Vagina (tissue), 2 donors: ENCODE results near the gene RASSF8.

Source experiments
- POLR2A ChIP-seq, 2 donors: fragments of 450-650 bp; IDR thresholded peaks; one replicate each; pipeline ENCODE4 v1.6.1; 2017; ENCODE audit warnings: antibody characterized with exemption in 2 of 2, mild to moderate bottlenecking in 2 of 2, moderate library complexity in 2 of 2
- POLR2AphosphoS5 ChIP-seq, 2 donors: sonication (generic); formaldehyde crosslinking; IDR thresholded peaks; one replicate each; pipeline ENCODE4 v1.9.0; 2017; ENCODE audit warnings: antibody characterized with exemption in 2 of 2, mild to moderate bottlenecking in 2 of 2, low read depth in 1 of 2; ENCODE audit not compliant: insufficient read depth in 1 of 2
- TF ChIP-seq, protein P1 (sequence below), 3 experiments: fragments of 450-650 bp in 2 of 3; fragments of 200-600 bp in 1 of 3; sonication (generic) in 1 of 3; IDR thresholded peaks; one replicate each; pipeline ENCODE4 v1.5.1; 2017 to 2019; ENCODE audit warnings: antibody characterized with exemption in 3 of 3, mild to moderate bottlenecking in 2 of 3, moderate library complexity in 2 of 3

DNA sequence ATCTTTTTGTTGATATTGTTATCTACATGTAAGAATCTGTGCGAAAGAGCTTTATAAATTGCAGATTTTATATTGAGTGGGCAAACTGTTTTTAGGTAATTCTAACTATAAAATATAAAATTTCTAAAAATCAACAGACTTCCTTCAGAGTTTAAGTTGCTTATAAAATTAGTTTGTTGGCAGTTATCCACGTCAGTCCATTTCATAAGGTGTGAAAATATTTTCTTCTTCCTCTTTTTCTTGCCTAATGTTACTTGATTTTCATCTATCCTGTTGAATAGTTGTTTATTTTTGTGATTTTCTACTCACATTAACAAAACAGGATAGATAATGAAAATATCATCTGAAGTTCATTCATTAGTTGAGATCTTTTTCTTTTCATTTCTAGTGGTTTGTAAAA, 58.0 kb downstream of the RASSF8 start:
- TF ChIP-seq POLR2A (IDR thresholded peaks at IDR 0.05) (no peak), POLR2AphosphoS5 (IDR thresholded peaks at IDR 0.05; ENCODE audit: insufficient read depth in 1 of 2, low read depth in 1 of 2) (no peak)
- TF ChIP-seq, protein P1, sequence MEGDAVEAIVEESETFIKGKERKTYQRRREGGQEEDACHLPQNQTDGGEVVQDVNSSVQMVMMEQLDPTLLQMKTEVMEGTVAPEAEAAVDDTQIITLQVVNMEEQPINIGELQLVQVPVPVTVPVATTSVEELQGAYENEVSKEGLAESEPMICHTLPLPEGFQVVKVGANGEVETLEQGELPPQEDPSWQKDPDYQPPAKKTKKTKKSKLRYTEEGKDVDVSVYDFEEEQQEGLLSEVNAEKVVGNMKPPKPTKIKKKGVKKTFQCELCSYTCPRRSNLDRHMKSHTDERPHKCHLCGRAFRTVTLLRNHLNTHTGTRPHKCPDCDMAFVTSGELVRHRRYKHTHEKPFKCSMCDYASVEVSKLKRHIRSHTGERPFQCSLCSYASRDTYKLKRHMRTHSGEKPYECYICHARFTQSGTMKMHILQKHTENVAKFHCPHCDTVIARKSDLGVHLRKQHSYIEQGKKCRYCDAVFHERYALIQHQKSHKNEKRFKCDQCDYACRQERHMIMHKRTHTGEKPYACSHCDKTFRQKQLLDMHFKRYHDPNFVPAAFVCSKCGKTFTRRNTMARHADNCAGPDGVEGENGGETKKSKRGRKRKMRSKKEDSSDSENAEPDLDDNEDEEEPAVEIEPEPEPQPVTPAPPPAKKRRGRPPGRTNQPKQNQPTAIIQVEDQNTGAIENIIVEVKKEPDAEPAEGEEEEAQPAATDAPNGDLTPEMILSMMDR (IDR thresholded peaks at IDR 0.05) = no peak
